Left forelimb (tissue), 1 donor: ENCODE results near the gene TUBGCP3.
"Not testable (repeated sequence)": the region's sequence is repeated elsewhere in the genome, so short reads cannot be mapped to it uniquely, and the experiment has no call there.

Source experiments
- DNase-seq: peaks from one replicate; pipeline ENCODE4 v3.0.0-alpha.2; 2018; ENCODE audit warnings: low spot score

Gene TUBGCP3

DNA sequence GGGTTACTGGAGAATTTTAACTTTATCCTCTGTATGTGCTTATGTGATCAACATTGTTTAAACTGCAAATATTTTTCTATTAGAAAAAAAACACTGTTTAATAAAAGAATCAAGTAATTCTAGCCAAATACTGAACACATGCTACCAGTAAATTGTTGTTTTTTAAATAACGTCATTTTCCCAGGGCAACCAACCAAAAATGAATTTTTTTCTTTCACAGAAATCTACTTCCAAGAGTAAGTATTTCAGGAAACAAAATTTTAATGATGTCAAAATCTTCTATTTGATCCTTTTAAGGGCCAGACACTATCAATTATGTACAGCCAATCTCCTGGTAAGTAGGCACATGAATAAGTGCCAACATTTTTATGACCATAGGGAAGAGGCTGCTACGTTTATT is 57.1 kb downstream of the TUBGCP3 start:
- no peak for DNase-seq

GRCh38 chr13:112529216-112529615 is 58.7 kb downstream of the TUBGCP3 start:
- no peak for DNase-seq

DNA sequence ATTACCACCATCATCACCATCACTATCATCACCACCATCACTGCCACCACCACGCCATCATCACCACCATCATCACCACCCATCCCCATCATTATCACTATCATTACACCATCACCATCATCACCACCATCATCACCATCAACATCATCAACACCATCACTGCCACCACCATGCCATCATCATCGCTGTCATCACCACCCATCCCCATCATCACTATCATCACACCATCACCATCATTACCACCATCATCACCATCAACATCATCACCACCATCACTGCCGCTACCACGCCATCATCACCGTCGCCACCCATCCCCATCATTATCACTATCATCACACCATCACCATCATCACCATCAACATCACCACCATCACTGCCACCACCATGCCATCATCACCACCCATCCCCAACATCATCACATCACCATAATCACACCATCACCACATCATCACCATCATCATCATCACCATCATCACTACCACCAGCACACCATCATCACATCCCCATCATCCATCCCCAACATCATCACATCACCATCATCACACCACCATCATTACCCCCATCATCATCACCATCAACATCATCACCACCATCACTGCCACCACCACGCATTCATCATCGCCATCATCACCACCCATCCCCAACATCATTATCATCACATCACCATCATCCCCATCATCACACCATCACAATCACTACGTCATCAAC is 61.7 kb downstream of the TUBGCP3 start:
- DNase-seq = no peak

DNA sequence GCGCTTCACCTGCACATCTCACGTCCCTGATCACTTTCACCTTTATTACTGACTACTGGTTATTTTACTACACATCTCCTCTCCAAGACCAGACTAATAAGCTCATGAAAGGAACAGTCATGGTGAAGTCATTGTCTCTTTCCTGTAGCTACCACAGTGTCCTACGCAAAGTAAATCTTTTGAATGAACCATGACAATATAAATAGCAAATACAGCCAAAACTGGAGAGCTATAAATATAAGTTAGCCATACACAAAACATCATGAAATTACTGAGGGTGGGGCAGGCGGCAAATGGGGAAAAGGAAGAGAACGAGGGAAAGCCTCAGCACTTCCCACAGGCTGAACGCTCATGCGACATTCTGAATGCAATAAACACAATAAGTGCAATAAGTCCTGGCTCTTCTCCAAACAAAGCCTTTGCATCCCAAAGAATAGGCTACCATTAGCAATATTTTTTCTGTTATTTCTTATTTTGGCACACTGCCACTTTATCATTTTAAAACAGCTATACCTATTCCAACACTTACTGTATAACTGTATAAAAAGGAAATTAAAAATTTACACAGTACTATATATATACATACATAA is 62.5 kb downstream of the TUBGCP3 start:
- DNase-seq = no peak

GRCh38 chr13:112522578-112522977 is 65.4 kb downstream of the TUBGCP3 start:
- DNase-seq = no peak

DNA sequence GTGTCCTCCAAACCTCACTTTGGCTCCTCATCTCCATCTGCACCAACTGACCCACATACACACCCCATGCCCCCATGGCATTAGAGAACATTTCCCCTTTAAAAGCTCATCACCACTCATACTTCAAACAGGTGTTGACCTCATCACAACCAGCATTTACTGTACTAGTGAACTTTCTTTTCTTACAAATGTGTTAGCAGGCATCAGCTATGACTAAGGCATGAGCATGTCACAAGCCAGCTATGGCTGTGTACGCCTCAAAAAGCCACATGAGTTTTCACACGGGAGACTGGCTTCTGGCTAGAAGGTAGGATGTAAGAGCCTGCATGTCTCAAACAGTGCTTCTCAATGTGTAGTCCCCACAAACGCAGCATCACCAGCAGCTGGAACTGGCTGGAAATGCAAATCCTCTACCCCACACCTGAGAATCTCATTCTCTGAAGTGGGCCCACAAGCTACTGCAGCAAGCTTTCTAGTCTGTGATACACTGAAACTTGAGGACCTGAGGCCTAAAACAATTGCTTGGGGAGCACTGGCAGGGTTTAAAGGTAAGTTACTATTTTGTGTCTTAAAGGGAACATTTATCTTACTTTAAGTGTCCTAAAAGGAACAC is 66.8 kb downstream of the TUBGCP3 start:
- DNase-seq = no peak

- no peak for DNase-seq
These were observed 68.4 kb downstream of the TUBGCP3 start for GRCh38 chr13:112519517-112520060.

DNA sequence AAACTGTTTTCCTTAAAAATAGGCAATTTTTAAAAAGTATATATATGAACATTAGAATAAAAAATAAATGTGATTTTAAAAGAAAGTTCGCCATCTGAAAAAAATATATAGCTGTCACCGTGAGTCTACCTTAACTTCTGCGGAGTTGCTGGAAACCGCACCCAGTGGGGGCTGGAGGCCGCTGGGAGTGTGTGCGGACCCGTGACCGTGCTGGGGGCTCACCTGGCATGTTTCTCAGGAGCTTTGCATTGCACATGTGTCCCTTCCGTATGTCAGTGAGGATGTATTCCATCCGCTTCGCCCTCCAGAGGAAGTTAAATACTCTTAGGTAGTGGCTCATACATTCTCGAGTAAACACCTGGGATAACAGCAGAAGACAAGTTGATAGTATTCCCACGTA is 71.7 kb downstream of the TUBGCP3 start:
- no peak for DNase-seq

GRCh38 chr13:112513761-112514160 is 74.2 kb downstream of the TUBGCP3 start:
- DNase-seq = no peak

DNA sequence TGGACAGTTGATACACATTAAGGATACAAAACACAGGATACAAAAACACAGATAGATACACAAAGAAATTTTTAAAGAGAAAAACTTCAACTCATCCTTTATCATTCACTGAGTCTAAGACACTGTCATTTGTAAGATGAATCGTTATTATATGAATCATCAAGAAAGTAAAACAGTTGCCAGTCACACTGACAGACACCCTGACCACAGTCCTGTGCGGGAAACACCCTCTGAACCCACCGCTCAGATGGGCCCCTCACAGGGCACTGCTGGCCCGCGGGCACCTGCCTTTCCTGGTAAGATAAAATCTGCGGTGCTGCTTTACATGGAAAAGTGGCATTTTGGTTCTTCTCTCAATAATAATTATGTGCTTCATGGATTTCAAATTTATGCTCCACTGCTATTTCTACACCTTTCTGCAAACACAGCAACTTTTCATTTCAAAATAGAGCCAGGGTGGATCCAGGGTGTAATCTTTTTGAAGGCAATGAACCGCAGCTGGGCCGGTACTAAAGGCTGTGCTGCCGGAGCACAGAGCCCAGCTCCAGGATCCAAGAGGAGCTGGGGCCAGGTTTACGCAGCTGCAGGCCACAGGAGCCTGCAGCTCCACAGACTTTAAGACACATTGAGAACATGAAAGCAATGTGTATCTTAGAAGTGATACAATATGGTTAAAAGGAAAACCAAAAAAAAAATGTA is 76.8 kb downstream of the TUBGCP3 start:
- no peak for DNase-seq

GRCh38 chr13:112510002-112510780 is 77.8 kb downstream of the TUBGCP3 start:
- no peak for DNase-seq

- no peak for DNase-seq
These were observed 78.8 kb downstream of the TUBGCP3 start for GRCh38 chr13:112509190-112509589.

DNA sequence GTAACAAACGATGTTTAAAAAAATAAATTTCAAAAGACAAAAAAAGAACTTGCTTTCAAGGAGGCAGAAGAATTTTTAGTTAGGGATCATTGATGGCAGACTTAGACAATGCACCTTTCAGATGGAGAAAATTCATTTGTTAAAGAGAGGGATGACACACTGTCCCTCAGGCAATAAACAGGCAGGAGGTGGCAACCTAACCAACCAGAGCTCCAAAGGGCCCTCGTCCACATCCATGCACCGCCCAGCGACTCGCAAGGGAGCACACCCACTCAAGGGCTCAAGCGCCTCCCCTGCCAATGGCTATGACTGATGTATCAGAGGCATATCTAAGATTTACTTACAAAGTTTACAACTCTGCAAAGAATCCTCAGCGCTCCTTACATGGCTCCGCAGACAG is 81.9 kb downstream of the TUBGCP3 start:
- DNase-seq = no peak

DNA sequence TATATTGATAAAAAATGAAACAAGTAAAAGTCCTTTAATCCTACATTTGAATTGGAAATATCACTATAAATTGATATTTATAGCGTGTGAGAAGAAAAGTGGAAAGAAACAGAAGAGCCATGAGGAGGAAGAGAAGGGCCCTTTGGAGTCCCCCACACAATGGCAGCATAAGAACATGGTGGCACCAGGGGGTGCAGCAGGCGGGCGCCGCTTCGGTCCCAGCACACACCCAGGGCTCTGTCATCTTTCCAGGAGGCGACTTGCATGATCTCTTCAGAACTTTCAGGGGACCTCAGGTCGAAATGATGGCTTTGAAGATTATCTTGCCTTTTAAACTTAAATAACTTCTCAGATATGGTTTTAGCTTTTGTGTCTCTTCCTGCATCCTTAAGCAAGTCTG is 91.8 kb downstream of the TUBGCP3 start:
- DNase-seq = no peak

GRCh38 chr13:112495465-112495864 is 92.5 kb downstream of the TUBGCP3 start:
- no peak for DNase-seq

- no peak for DNase-seq
These were observed 98.8 kb downstream of the TUBGCP3 start for GRCh38 chr13:112489199-112489598.

DNA sequence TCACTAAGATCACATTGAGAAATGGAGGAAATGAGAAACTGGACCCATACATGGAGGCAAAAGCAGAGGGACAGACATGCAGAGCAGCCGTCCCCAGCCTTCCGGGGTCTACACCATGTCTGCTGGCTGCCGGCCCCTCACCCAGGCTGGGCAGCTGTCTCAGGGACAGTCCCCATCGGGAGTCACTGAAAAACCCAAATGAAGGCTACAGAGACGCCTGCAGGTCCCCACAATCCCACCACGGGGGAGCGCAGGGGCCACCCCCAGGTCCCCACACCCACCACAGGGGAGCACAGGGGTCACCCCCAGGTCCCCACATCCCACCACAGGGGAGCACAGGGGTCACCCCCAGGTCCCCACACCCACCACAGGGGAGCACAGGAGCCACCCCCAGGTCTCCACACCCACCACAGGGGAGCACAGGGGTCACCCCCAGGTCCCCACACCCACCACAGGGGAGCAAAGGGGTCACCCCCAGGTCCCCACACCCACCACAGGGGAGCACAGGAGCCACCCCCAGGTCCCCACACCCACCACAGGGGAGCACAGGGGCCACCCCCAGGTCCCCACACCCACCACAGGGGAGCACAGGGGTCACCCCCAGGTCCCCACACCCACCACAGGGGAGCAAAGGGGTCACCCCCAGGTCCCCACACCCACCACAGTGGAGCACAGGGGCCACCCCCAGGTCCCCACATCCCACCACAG is 99.5 kb downstream of the TUBGCP3 start:
- not testable (repeated sequence) for DNase-seq

- no peak for DNase-seq
These were observed 100.8 kb downstream of the TUBGCP3 start for GRCh38 chr13:112487127-112487517.

DNA sequence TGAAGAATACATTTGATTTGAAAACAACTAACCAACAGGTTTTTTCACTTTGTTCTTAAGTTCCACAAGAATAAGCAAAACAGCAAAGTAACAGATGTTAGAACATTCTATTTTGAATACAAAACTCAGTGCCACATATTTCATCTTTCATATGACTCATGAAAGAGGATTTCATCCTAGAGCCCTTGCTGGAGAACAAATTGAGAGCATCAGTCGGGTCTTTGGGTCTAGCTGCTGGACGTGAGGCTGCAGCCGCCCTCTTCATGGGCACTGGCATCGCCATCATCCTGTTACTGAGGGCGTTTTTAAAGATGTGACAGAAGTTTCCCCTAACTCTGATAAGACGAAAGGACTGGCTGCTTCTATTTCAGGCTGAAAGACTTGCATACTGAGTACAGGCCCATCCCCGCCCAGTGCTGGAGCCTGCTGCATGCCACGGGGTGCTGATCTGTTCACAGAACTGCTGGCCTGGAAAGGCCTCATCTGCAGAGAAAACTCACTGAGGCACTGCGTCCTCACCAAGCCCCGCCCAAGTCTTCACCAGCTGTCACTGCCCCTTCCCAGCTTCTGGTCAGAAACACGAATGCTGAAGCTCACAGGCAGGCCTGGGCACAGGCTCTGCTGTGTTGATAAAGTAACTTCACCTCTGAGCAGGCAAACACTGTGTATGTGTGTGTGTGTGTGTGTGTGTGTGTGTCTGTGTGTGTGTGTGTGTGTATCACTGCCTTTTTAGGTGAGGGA is 101.4 kb downstream of the TUBGCP3 start:
- DNase-seq = no peak

DNA sequence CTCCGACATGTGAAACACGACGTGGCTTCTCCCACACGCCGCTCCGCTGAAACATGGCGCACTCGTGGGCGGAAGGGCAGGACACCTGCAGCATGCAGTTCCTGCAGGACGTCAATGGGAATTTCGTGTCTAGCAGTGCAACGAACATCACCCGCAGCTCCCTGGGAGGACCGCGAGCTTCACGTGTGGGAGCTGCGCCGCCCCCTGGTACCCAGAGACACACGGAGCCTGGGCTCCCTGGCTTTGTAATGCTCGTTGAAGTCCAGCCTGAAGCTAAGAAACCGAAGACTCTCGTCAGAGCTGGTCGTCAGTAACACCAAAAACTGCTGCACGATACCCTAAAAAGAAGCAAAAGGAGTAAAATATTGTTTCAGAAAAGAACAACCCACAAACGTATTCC is 102.1 kb downstream of the TUBGCP3 start:
- not testable (repeated sequence) for DNase-seq

DNA sequence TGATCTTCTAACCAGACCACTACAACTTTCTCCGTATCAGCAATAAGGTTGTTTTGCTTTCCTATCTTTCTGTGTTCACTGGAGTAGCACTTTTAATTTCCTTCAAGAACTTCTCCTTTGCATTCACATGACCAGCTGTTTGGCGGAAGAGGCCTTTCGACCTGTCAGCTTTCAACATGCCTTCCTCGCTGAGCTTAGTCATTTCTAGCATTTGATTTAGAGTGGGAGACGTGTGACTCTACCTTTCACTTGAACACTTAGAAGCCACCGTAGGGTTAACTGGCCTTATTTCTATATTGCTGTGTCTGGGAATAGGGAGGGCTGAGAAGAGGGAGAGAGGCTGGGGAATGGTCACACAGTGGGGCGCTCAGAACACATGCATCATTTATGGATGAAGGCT is 104.7 kb downstream of the TUBGCP3 start:
- no peak for DNase-seq
